GM18517 (cell line): ENCODE data around the gene WDR86.

Experiments used
- ATAC-seq: cut with Tn5 transposase; IDR thresholded peaks from one replicate; pipeline ENCODE4 v1.9.1; 2021; ENCODE audit warnings: mild to moderate bottlenecking, moderate library complexity; ENCODE audit not compliant: unreplicated experiment

The WDR86 gene

DNA sequence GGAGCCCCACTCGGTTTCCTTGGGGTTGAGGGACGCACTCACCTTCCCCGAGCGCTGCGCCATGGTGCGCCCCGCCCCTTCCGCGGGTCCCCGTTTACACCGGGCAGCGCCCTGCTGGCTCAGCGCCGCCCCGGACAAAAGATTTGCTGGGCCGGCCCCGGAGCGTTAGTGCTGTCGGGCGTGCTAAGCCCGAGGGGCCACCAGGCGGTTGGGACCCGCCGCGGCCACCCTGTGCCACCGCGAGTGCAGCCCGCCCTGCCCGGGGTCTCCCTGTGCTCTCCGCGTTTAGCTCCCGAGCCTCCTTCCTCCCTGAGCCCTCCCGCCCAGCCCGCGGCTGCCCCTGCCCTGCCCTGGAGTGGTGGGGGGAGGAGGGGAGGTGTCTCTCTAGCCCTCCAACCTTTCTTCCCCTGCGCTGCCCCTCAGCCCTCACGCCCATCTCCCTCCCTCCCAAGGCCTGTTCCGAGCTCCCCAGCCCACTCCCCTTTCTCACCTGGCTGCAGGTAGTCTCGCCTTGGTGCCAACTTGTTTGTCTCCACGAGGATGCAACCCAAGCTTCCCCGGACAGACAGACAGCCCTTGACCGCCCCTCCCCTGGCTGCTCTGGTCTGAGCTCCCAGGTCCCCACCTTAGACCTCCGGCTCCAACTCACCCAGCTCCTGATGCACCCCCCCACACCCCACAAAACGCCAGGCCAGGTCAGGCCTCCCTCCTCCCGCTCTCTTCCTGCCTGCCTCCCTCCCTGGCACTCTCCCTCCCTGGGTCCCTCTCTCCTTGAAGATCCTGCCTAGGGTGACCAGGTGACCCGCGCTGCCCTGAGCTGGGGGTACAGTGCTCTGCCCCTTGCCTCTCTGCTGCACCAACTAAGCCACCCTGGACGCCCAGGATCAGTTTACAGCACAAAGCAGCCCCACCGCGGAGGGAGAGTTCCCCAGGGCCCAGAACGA lies 30.3 kb upstream of the WDR86 start, which contains the start of gene CRYGN:
CRYGN (minus strand) TSS at position 287 of the 944 bp plus-strand sequence; CDS start at position 63, 224 bp downstream.
- ATAC-seq: no peak

DNA sequence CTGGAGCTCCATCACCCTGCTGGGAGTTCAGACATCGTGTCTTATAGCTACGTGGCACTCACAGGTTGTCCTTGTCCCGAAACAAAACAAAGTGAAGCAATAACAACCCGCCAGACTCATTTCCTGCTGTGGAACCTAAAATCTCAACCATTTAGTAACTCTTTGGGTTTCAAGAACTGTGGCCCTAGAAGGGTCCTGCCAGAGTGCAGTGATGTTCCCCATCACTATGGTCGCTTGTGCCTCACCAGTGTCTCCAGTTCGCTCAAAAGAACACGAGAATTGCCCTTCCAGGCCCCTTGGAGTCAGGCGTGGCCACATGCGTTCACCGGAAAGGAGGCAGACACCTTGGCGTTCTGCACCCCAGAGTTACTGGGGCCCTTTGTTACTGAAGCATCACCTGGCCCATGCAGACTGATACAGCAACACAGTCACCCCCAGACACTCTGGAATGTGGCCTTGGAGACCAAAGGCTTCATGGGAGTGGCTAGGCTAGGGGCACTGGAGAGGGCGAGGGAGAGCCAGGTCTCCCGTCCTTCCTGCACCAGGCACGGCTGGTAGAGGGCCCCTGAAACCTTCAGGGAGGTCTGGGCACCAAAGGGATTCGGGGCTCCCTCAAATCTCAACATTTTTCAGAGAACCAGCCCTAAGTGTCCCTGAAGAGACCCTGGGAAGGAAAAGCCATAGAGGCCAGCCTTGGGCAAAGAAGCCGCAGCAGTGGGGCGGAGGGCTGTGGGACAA lies 29.2 kb upstream of the WDR86 start:
- no peak for ATAC-seq

DNA sequence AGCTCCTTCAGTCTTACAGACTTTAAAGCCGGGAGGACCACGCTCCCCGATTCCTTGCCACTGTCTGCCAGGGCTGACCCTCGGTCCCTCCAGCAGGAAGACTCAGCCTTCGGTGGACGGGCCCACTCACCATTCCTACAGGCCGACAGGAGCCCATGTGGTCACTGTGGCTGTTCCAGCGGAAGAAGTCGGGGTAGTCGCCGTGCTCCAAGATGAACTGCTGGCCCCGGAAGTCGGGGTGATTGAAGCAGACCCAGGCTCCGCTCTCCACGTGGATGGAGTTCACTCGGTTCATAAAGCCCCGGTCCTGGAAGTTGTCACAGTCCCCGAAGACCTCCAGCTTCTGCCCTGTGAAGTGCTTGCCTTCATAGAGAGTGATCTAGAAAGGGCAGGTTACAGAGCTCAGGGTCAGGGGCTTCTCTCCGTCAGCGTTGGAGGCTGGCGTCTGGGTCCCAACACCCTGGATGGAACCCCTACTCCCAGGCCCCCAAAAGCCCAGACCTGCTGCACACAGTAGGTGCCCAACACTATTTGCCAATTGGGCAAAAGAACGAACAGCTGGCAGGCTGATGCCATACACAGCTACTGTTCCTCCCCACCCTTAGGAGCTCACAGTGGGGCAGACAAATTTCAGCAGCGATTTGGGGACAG lies 28.2 kb upstream of the WDR86 start:
- no peak for ATAC-seq

DNA sequence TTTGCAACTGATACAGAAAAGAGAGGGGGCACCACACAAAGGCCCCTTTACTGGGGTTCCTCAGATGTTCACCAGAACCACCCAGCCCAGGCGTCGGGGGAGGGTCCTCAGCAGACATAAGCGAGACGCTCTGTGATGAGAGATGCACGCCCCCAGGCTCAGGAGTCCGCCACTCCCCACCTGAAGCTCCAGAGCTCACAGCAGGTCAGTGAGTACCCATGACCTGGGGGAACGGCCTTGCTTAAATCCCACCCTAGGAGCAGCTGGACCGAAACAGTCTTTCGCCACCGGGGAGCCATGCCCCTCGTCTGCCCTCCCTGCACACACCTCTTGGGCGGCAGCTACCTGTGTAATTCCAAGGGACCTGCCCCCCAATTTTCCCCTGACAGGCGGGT lies 27.3 kb upstream of the WDR86 start:
- no peak for ATAC-seq

DNA sequence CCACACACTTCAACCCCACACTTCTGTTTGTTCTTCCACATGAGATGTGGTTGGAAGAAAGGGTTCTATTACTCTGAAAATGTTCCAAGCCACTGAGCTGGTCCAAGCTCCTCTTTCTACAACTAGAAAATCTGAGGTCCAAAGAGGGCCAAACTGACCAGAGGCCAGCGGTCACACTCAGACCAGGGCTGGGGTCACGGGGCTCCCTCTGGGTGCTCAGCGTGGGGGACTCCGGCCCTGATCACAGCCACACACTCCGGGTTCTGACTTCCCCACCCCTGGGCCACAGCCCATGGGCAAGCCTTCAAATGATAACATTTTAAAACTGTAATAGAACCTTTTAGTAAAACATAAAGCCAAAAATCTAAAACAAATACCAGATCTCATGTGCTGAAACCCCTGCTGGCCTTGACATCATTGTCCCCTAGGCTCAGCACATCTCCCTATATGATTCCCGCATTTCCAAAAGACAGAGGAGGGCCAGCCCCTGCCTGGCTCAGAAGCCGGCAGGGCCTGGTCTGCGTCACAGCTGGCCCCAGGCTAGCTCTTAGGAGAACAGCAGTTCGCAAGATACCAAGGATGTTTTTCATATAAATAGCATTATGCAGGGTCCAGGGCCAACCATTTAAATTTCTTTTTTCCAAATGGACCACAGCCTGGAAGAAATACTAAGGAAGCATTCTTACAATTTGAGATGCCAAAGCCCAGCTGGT lies 26.8 kb upstream of the WDR86 start:
- ATAC-seq: no peak

DNA sequence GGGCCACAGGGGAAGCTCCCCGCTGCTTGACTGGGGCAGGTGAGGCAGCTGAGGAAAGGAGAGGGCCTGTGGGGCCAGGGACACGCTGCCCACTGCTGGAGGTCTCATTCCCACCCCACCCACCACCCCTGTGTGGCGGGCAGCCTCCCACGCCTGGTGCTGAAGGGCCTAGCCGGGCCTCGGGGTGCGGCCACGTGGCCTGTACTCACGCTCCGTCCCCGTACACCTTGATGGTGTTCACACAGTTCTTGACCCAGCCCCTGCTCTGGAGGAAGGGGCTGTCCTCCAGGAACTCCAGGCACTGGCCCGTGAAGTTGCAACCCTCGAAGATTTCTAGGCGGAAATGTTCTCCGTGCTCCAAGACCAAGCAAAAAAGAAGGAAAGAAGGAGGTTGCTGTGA lies 26.1 kb upstream of the WDR86 start:
- ATAC-seq: no peak

DNA sequence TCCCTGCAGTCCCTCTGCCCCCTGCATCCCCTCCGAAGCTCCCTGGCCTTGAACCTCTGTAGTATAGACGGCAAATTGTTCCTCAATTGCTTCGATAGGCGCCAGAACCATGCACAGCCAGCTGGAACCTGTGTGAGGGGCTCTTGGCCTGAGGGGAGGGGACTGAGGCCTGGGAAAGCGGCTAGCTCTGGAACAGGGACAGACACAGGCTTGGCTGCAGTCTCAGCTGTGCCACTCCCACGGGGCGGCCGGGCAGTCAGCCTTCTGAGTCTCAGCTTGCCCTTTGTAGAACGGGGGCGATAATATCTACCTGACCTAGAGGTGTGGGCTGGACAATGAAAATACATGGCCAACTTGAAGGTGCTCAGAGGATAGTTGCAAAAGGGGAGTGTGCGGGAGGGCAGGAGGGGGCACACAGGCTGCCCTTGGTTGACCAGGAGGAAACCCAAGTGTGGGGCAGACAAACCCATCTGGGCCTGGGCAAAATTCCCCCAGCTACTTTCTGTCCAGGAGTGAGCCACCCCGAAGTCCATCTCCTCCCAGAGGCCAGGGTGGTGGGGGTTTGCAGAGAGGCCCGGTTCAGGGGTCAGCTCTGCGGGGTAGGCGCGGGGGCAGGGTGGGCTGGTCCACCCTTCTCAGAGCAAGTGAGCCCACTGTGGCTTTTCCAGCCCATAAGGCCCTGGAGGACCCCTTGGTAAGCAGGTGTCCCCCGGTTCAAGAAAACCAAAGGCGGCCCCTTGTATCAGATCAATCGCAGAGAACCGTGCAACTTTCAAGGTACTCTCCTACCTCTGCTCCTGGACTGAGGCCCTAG lies 25.5 kb upstream of the WDR86 start:
- no peak for ATAC-seq

DNA sequence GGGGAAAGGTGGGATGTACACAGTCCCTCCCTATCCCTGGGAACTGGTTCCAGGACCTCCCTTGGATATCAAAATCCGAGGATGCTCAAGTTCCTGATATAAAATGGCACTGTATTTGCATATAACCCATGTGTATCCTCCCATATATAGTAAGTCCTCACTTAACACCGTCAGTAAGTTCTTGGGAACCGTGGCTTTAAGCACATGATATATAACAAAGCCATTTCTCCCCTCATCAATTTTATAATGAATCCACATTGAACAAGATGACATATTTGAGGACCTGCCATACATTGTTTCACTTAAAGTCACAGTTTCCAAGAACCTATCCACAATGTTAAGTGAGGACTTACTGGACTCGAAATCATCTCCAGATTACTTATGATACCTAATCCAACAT lies 24.7 kb upstream of the WDR86 start:
- ATAC-seq: no peak

DNA sequence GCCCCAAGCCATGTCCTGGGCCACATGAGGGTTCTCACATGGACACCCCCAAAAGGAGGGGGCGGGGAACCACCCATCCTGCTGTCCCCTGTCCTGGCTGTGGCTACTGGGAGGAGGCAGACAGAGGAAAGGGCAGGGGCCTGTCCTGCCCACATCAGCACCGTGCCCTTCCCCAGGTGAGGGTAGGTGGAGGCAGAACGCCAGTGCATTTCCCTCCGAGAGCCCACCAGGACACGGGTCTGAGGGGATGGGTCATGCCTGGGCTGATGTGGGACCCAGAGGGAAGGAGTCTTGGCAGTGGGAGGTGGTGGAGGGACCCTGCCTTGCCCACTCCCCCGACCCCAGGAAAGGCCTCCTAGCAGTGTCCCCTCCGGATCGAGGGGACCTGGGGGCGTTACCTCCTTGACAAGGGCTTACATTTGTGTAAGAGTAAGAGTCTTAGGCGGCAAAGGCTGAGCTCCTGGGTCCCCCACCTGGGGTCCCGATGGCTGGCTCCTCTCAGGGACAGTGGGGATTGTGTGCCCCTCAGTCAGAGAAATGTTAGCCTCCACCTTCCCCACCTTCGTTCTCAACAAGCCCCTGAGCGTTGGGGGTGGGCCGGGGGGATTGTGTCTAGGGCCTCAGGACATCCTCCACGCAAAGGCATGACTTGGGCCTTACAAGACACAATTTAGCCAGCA lies 24.0 kb upstream of the WDR86 start:
- no peak for ATAC-seq

DNA sequence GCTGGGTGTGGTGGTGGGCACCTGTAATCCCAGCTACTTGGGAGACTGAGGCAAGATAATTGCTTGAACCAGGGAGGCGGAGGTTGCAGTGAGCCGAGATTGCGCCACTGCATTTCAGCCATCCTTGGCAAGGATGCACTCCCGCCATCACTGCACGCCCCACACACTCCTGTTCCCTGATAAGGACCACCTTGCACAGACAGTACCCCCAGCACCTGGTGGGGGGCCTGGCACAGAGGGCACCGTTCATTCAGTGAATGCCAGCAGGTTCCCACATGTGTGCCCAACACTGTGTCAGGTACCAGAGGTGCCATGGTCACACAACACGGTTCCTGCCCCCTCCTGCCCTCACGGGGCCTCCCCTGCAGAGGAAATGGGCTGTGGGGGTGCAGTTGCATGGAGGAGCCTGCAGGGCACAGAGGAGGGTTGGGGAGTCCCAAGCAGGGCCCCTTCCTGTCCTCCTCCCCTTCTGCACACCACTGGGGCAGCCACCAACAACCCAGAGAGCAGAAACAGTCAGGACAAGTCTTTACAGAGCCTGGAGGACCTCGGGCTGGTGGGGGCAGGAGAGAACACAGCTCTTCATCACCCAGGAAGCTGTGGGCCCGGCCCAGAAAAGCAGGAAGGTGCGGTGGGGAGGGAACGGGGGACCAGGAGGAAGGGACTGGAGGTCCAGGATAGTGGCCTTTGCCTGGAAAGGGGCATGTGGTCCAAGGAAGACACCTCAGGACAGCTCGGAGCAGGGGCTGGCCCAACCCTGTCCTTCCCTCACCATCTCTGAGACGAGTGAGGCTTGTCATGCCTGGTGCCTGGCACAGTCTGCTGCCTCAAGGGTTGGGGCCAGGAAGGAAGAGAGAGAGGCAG lies 23.1 kb upstream of the WDR86 start:
- ATAC-seq: no peak

DNA sequence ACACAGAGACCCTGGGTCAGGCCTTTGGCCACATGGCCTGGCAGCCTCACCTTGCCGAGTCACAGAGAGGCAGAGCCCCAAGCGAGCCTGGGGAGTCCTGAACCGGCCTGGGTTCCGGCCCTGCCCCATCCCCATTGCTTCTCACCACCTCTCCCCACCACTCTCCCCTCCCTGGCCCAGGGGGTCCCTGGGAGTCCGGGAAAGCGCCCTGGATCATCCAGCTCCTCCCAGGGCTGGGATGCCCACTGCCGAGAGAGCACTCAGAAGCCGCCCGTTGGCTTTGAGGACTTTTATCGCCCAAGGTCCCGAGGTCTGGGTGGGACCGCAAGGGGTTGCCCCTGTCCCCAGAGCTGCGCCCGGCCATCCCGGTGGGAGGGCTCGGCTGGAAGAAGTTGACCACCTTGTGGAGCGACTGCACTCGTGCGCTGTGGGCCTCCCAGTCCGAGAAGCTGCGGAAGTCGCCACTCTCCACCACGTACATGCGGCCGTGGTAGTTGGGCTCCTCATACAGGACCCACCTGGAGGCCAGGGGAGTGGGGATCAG lies 22.0 kb upstream of the WDR86 start:
- ATAC-seq: no peak

DNA sequence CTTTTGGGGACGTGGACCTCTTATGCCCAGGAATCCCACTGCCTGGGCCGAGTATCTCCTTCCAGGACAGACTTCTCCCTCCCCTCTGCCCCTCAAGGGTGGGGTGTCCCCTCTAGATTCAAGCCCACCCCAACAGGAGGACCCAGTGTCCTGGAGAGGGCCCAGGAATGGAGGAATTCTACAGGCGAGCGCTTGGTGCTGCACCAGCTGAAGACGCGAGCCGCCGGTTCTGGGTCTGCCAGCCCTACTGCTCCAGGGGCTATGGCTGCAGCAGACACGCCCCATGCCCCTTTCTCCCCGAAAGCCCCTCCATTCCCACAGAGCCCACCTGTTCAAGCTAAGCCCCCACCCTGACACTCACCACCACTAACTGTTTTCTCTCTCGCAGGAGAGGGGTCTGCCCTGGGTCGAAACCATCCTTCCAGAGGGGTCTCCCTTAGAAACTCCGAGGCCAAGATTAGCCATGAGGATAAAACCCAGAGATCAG lies 21.5 kb upstream of the WDR86 start:
- ATAC-seq: no peak

DNA sequence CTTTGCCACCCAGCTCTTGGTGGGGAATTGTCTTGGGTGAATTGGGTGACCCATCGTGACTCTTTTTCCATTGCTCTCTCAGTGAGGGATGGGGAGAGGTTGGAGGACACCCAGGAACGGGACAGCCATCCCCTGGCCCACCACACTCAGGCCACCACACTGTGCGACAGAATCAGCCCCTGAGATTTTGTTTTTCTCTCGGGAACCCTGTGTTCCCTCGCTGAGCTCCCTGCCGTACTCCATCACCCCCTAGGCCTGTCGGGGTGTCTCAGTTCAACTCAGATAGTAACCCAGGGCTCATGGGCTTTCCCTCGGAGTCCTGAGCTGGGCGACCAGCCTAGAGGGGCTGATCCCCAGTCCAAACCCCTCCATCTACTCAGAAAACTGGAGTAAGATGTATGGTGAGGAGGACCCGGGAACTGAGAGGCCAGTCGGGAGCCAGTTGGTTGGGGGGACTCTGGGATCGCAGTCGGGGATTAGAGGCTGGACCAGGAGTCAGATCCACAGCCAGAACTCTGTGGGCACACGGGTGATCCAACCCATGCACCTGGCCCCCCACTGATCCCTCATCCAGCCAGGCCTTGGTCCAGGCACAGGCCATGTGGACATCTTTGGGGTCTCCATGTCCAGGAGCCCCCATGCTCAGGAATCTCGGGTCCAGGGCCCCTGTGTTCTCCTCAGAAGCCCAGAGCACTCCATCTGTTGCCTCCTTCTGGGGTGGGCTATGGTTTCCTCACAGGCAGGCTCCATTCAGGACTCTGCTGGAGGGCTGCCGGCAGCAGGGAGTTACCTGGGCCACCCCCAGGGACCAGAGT lies 20.8 kb upstream of the WDR86 start:
- ATAC-seq: no peak

DNA sequence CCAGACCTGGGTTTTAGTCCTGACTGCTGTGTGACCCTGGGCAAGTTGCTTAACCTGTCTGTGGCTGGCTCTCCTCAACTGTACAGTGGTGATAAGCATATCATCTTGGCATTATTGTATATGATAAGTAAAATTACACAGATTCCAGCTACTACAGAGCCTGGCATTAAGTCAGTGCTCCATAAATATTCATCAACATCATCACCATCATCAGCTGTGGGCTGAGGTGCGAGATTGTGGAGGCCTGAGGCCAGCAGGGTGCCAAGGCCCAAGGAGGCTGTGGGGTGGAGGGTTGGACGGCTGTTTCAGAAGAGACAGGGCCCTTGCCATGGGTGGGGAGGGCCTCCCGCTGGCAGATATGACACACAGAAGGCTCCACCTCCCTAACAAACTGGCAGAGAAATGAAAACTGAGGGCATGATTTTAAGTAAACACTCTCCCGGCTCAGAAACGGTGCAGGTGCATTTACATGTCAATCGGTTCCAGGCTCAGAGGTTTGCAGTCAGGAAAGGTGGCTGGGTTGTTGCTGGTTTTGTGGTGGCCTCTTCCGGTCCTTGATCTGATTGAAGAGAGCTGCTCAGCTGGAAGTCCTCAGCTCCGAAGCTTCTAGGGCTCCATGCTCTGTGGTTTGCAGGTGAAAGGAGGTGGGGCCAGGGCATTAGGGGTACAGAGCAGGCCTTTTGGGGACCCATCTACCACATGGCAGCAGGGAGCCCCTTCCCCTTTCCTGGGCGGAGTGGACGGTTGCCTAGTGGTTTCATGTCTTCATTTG lies 19.9 kb upstream of the WDR86 start:
- ATAC-seq: no peak

DNA sequence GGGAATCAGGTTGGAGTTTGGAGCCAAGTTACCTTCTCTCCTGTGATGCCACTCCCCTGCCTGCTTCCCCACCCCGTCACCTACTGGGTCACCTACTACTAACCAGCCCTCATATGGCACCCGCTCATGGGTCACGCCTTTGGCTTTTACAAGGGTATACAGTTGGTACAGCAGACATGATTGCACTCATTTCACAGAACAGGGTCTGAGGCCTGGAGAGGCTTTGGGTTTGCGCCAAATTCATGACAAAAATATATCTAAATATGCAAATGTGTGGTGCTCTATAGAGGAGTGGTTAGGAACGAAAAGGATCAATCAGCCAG lies 19.4 kb upstream of the WDR86 start:
- no peak for ATAC-seq

DNA sequence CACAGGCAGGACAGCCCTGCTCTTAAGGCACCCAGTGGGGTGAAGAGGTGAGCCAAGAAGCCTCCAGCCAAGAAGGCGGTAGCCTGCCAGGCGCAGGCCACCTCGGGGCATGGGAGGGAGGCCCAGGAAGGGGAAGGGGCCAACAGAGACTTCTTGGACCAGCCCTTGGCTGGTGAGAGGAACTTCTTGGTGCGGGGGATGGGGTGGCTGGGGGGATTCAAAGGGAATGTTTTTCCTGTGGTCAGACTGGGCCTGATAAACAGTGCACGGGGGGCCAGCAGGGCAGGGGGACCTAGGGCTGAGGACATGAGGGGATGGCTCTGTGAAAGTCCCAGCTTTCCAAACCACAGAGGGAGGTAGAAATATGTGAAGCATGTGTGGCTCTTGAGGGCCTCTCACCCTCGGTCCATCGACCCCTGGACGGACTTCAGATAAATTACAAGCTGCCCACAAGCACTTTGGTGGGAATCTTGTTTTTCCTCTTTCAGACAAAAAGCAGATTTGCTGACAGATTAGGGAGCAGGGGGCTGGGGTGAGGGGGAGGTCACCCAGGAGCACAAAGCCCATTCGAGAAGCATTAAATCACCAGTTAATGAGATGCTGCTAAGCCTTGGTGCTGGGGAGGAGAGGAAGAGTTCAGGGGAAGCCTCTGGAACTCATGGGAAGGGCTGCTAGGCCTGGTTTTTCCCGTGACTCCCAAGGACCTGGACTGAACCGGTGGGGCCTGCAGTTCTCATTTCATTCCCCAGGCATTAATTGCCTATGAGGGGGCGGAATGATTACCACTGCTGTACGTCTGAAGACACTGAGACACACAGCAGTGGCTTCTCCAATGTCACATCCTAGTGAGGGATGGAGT lies 18.8 kb upstream of the WDR86 start:
- ATAC-seq: no peak
